Endothelial cell of umbilical vein (primary cell): Measurements from ENCODE around the gene LSM14A. TPM values are rescaled to one million over a fixed set of nuclear protein-coding genes. Genes with fewer than 3 reads are reported as not detected.

Experiments used
- BruUV-seq: library from RNA; stranded (reverse); fragments of 400-500 nt; replicated peaks from 2 replicates; lab custom pipeline; 2021; lab: Mats Ljungman, UMichigan
- CTCF ChIA-PET: fragments of 300-600, 350-600 bp; sonication (Branson Sonifier 250); formaldehyde crosslinking; loops from one replicate; lab custom pipeline; 2021; ENCODE audit warnings: antibody characterized with exemption, inconsistent platforms; lab: Charles Lee
- POLR2A ChIA-PET: fragments of 300-600, 350-600 bp; sonication (Branson Sonifier 250); formaldehyde crosslinking; loops from one replicate; lab custom pipeline; 2021; ENCODE audit warnings: antibody characterized with exemption, inconsistent platforms; lab: Charles Lee
- DNase-seq: peaks from one replicate; pipeline ENCODE4 v3.0.0-alpha.2; 2011; ENCODE audit warnings: low read depth, low spot score
- FAIRE-seq: peaks from 2 replicates; lab custom pipeline; 2011; peaks lifted over from hg19 to GRCh38; lab: Jason Lieb, UNC
- H2AFZ ChIP-seq: 2 replicates; pipeline ENCODE4 v1.6.0; 2012; ENCODE audit warnings: low read depth, low read length, control low read depth, inconsistent platforms
- H3K27ac ChIP-seq: 2 replicates; pipeline ENCODE4 v1.5.1; 2011; ENCODE audit warnings: low read depth, mild to moderate bottlenecking, control low read depth, low read length, moderate library complexity; ENCODE audit not compliant: insufficient read depth
- H3K27me3 ChIP-seq, 2 experiments: 2 replicates each; pipeline versions ENCODE4 v1.6.0 to v1.6.1; 2011; ENCODE audit warnings: low read length in 2 of 2, mixed read lengths in 1 of 2; ENCODE audit not compliant: control insufficient read depth in 2 of 2, insufficient read depth in 2 of 2
- H3K36me3 ChIP-seq, 2 experiments: 2 replicates in 1 of 2; 3 replicates in 1 of 2; pipeline ENCODE4 v1.5.1; 2011; ENCODE audit warnings: low read length in 2 of 2, mild to moderate bottlenecking in 1 of 2, moderate library complexity in 1 of 2; ENCODE audit not compliant: control insufficient read depth in 2 of 2, insufficient read depth in 2 of 2; ENCODE audit errors: extremely low read depth in 1 of 2
- H3K4me1 ChIP-seq: 3 replicates; pipeline ENCODE4 v1.5.1; 2011; ENCODE audit warnings: mild to moderate bottlenecking, low read length; ENCODE audit not compliant: control insufficient read depth, insufficient read depth; ENCODE audit errors: extremely low read depth
- H3K4me2 ChIP-seq: 2 replicates; pipeline ENCODE4 v1.6.1; 2011; ENCODE audit warnings: low read length, control low read depth, mixed read lengths; ENCODE audit not compliant: insufficient read depth
- H3K4me3 ChIP-seq, 3 experiments: fragments of 200-600 bp in 1 of 3; sonication (generic), shearing (Covaris generic) in 1 of 3; replicated peaks in 1 of 3; 2 replicates each; pipeline ENCODE4 v1.5.1; 2011 to 2016; ENCODE audit warnings: control low read depth in 3 of 3, low read length in 3 of 3, mild to moderate bottlenecking in 2 of 3, inconsistent platforms in 1 of 3, low read depth in 1 of 3, moderate library complexity in 1 of 3; ENCODE audit not compliant: insufficient read depth in 1 of 3
- H3K79me2 ChIP-seq: 2 replicates; pipeline ENCODE4 v1.6.0; 2012; ENCODE audit warnings: low read length, inconsistent platforms; ENCODE audit not compliant: control insufficient read depth, insufficient read depth
- H3K9ac ChIP-seq: replicated peaks from 2 replicates; pipeline ENCODE3; 2011; ENCODE audit warnings: low read length, control low read depth; ENCODE audit not compliant: insufficient read depth; ENCODE audit errors: extremely low read depth
- H3K9me1 ChIP-seq: replicated peaks from 3 replicates; pipeline ENCODE4 v1.6.0; 2011; ENCODE audit warnings: mild to moderate bottlenecking, low read length; ENCODE audit not compliant: control insufficient read depth, insufficient read depth; ENCODE audit errors: extremely low read depth
- H3K9me3 ChIP-seq: replicated peaks from 2 replicates; pipeline ENCODE4 v1.5.1; 2012; ENCODE audit warnings: low read length, inconsistent platforms; ENCODE audit not compliant: control insufficient read depth, insufficient read depth
- H4K20me1 ChIP-seq: replicated peaks from 2 replicates; pipeline ENCODE3; 2011; ENCODE audit warnings: mild to moderate bottlenecking, low read length; ENCODE audit not compliant: control insufficient read depth, insufficient read depth; ENCODE audit errors: extremely low read depth
- EZH2 ChIP-seq: IDR thresholded peaks from 2 replicates; pipeline ENCODE4 v1.6.1; 2012; ENCODE audit warnings: borderline replicate concordance, low read depth, mild to moderate bottlenecking, moderate library complexity, low read length, inconsistent platforms; ENCODE audit not compliant: severe bottlenecking
- FOS ChIP-seq: IDR thresholded peaks from 2 replicates; pipeline ENCODE4 v1.6.1; 2011; ENCODE audit warnings: mild to moderate bottlenecking, low read length, moderate library complexity, borderline replicate concordance; ENCODE audit not compliant: insufficient read depth
- GATA2 ChIP-seq: IDR thresholded peaks from 2 replicates; pipeline ENCODE4 v1.7.0; 2011; ENCODE audit warnings: low read depth, mild to moderate bottlenecking, moderate library complexity, mixed read lengths, low read length; ENCODE audit not compliant: insufficient read length, insufficient read depth
- JUN ChIP-seq: IDR thresholded peaks from 2 replicates; pipeline ENCODE4 v1.6.1; 2011; ENCODE audit warnings: borderline replicate concordance, low read depth; ENCODE audit not compliant: insufficient read length, insufficient read depth
- MYC ChIP-seq: IDR thresholded peaks from one replicate; pipeline ENCODE4 v1.6.1; 2011; ENCODE audit warnings: mild to moderate bottlenecking, low read depth, low read length
- POLR2A ChIP-seq: IDR thresholded peaks from 2 replicates; pipeline ENCODE4 v1.6.1; 2012; ENCODE audit warnings: low read depth, mild to moderate bottlenecking, control low read depth, low read length
- POLR2AphosphoS5 ChIP-seq: IDR thresholded peaks from 2 replicates; pipeline ENCODE4 v1.6.1; 2012; ENCODE audit warnings: low read depth, mild to moderate bottlenecking, control low read depth, low read length, moderate library complexity; ENCODE audit not compliant: insufficient read depth
- dilution Hi-C: fragments of 300-500 bp; cut with MboI; formaldehyde crosslinking; loops from one replicate; pipeline ENCODE4 v1.15.0; 2019; ENCODE audit warnings: low sequenced_read_pairs; ENCODE audit not compliant: extremely low pct_ligation_motif_present
- intact Hi-C: fragments of 100-400 bp; cut with micrococcal nuclease; formaldehyde crosslinking; loops from one replicate; pipeline ENCODE4 v1.10.0; 2022
- polyA plus RNA-seq, 4 experiments: library from polyadenylated mRNA; depleted of rRNA in 3 of 4; stranded (reverse) in 3 of 4; unstranded in 1 of 4; fragments of >200 nt; gene quantifications; 2 replicates each; pipeline versions ENCODE4 v1.2.1 to v1.2.3, GENCODE V29; 2011 to 2012; ENCODE audit warnings: missing spikeins in 1 of 4
- total RNA-seq: library from RNA; stranded (reverse); gene quantifications from 2 replicates; pipeline ENCODE4 v1.2.3, GENCODE V29; 2021
- TF ChIP-seq, protein P1 (sequence below): IDR thresholded peaks from 2 replicates; pipeline ENCODE4 v1.6.1; 2011; ENCODE audit not compliant: insufficient read depth, insufficient read length
- TF ChIP-seq, protein P2 (sequence below), 2 donors: IDR thresholded peaks; 1 replicate in 1 of 2; 2 replicates in 1 of 2; pipeline ENCODE4 v1.5.1; 2011; ENCODE audit warnings: low read length in 2 of 2, mild to moderate bottlenecking in 2 of 2, moderate library complexity in 2 of 2, control low read depth in 1 of 2, inconsistent platforms in 1 of 2, low read depth in 1 of 2; ENCODE audit not compliant: insufficient read depth in 1 of 2; ENCODE audit errors: extremely low read depth in 1 of 2

The LSM14A gene
- total and polyA plus RNA-seq, 2 donors (not counting 3 experiments of a cell fraction or from before 2014, with no cell fraction given), result 96.7 to 122 TPM

DNA sequence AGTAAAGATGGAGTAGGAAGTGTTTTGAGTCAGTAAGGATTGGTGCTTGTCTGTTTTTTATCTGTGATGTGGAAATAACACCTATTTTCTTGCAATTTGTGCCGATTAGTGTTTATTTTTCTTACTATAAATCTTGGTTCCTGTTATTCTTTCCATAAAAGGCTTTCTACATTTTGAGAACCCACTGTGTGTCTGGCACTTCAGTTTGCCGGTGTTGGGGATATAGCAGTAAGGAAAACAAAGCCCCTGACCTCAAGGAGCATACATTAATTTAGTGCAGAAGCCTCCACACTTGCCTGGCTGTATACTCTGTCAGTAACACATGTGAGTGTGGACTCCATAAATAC lies 46.5 kb downstream of the LSM14A start:
- Histone ChIP-seq H3K27me3 (no peaks in the 10 kb centered on the region), H3K4me2 (no peak overlapping the region), H3K9me3 (no peaks in the 10 kb centered on the region), H3K4me3 (no peak overlapping the region), H3K36me3 (peaks cover 17 to 31% of the 10 kb centered on the region in 2 experiments), H3K79me2 (peaks cover 28% of the 10 kb centered on the region), H4K20me1 (no peaks in the 10 kb centered on the region), H3K9ac (no peak overlapping the region), H2AFZ (no peak overlapping the region), H3K27ac (no peak overlapping the region), H3K4me1 (peaks cover 11% of the 10 kb centered on the region), H3K9me1 (no peaks in the 10 kb centered on the region)
- POLR2A ChIA-PET, result no interaction called here
- CTCF ChIA-PET, result interaction anchor here (0.8 to 1.6 kb wide), 10 partner anchors 9 to 140 kb away, joined by 3 to 18 read pairs (median 3); no protein-coding TSS in a partner anchor
- intact Hi-C loops (loop anchor here (5.0 to 10.0 kb wide), 2 partner anchors 96 to 216 kb away; no protein-coding TSS in a partner anchor), dilution Hi-C loops (no loop called here)
- no peak for TF ChIP-seq MYC
- TF ChIP-seq FOS, result no peak
- TF ChIP-seq EZH2, result no peak
- TF ChIP-seq, protein P1, sequence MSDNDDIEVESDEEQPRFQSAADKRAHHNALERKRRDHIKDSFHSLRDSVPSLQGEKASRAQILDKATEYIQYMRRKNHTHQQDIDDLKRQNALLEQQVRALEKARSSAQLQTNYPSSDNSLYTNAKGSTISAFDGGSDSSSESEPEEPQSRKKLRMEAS, result no peak
- TF ChIP-seq, protein P2, sequence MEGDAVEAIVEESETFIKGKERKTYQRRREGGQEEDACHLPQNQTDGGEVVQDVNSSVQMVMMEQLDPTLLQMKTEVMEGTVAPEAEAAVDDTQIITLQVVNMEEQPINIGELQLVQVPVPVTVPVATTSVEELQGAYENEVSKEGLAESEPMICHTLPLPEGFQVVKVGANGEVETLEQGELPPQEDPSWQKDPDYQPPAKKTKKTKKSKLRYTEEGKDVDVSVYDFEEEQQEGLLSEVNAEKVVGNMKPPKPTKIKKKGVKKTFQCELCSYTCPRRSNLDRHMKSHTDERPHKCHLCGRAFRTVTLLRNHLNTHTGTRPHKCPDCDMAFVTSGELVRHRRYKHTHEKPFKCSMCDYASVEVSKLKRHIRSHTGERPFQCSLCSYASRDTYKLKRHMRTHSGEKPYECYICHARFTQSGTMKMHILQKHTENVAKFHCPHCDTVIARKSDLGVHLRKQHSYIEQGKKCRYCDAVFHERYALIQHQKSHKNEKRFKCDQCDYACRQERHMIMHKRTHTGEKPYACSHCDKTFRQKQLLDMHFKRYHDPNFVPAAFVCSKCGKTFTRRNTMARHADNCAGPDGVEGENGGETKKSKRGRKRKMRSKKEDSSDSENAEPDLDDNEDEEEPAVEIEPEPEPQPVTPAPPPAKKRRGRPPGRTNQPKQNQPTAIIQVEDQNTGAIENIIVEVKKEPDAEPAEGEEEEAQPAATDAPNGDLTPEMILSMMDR (IDR thresholded peaks at IDR 0.05; ENCODE audit: extremely low read depth in 1 of 2, insufficient read depth in 1 of 2, low read depth in 1 of 2, low read length in 2 of 2), result no peak
- no peak for TF ChIP-seq GATA2
- TF ChIP-seq POLR2AphosphoS5, result no peak
- TF ChIP-seq POLR2A, result no peak
- TF ChIP-seq JUN, result no peak
- peak; percentile 53 for DNase-seq
- no TSS peak for BruUV-seq
- no peak for FAIRE-seq
